ENCODE data around the gene AHRR.
A peak's percentile ranks its signal among the peaks of the same experiment; 100 is the strongest.
"Not testable (repeated sequence)": the region's sequence is repeated elsewhere in the genome, so short reads cannot be mapped to it uniquely, and the experiment has no call there.

The AHRR gene

DNA sequence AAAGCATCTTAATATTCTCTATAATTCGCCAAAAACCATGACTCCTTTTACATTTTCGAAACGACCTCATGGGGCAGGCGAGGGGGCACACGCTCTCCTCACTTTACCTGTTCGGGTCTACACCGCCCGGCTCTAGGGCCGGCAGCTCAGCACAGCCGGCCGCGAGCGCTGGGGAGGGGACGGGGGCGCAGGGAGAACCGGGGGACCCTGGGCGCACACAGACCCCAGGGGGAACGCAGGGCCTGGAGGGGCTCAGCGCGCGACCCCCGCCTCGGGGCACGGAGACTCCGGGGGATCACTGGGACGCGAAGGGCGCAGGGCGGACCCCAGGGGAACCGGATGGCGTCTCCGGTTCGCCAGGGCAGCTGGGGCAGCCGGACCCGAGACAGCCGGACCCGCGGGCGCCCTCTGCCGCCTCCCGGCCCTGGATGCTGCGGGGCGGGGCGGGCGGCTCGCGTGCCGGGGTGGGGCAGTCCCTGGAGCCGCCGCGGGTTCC is at the start of gene AHRR:
AHRR (plus strand) TSS at position 485 of the 496 bp plus-strand sequence. CDS start 22,189 bp downstream, outside the sequence.
- H3K4me3 ChIP-seq = peak within 1 kb of the TSS; percentile 36 to 52 (median 47)
- H3K27ac ChIP-seq = peak within 1 kb of the TSS in 18 of 21 experiments; percentile 24 to 88 (median 64)

GRCh38 chr5:271828-272167 is 49.7 kb upstream of the AHRR start:
- peak overlapping the region; percentile 59 to 99 (median 93) for H3K4me3 ChIP-seq
- H3K27ac ChIP-seq = peak overlapping the region; percentile 87 to 99 (median 96)

DNA sequence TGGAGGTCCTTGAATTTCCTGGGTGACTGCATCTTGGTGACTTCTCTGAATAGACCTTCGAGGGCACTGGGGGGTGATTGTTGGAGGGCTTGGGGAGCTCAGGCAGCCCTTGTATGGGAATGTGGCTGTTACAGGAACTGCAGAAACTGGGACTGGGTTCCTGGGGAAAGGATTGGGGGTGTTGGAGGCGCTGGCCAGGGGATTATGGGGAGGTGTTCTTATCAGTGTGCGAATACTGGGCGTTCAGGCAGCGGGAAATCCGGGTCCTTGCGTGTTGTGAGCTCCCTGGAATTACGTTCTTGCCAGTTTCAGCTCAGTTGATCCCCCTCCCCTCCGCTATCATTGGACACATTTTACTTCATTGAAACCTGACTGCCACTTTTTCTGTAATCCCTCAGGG is 48.4 kb upstream of the AHRR start:
- peak overlapping the region in 2 of 7 experiments; percentile 91 to 93 for H3K4me3 ChIP-seq
- peak overlapping the region in 1 of 21 experiments; percentile 59 for H3K27ac ChIP-seq

DNA sequence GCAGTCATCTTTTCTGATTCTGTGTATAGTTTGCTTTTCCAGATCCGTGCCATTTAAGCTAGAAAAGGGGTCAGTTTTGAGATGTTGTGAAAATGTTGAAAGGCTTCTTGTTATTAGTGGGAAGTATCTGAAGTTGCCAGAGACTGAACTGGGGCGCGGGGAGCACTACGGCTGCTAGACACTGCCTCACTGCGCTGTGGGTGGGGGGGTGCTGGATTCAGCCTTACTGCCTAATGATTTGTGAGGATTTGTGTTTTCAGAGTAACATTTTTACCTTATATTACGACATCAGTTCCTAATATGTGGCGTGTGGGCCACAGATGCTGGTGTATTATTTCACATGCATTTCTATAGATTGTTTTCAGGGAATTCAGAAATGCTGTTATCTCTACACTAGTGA is 48.0 kb upstream of the AHRR start:
- peak overlapping the region in 1 of 21 experiments; percentile 59 for H3K27ac ChIP-seq

GRCh38 chr5:274346-274745 is 47.2 kb upstream of the AHRR start:
- not testable (repeated sequence) for H3K4me3 ChIP-seq, H3K27ac ChIP-seq

More for the DNA sequence above, 48.0 kb upstream of the AHRR start:
- H3K4me3 ChIP-seq = not testable (repeated sequence)

DNA sequence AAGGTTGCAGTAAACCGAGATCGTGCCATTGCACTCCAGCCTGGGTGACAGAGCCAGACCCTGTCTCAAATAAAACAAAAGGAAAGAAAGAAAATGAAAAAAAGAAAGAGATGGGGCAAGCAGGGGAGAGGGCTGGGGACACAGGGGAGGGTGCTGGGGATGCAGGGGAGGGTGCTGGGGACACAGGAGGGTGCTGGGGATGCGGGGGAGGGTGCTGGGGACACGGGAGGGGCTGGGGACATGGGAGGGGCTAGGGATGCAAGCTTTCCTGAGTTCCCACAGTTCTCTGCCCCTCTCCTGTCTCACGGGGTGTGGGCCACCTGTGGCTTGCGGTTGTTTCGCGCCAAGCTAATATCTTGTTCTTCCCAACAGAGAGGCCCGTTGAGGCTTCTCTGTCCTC is 42.9 kb upstream of the AHRR start:
- Histone ChIP-seq H3K4me3 (no peak overlapping the region), H3K27ac (no peak overlapping the region)

- H3K4me3 ChIP-seq, H3K27ac ChIP-seq: not testable (repeated sequence)
Observed at GRCh38 chr5:279051-279665, 42.4 kb upstream of the AHRR start.

- Histone ChIP-seq H3K27ac (no peak overlapping the region), H3K4me3 (no peak overlapping the region)
Observed at GRCh38 chr5:285991-286557, 35.4 kb upstream of the AHRR start.

- H3K27ac ChIP-seq, H3K4me3 ChIP-seq: not testable (repeated sequence)
Observed at GRCh38 chr5:290200-290599, 31.3 kb upstream of the AHRR start.

- not testable (repeated sequence) for H3K4me3 ChIP-seq, H3K27ac ChIP-seq
Observed at GRCh38 chr5:291345-291744, 30.2 kb upstream of the AHRR start.

GRCh38 chr5:294788-295187 is 26.7 kb upstream of the AHRR start:
- H3K4me3 ChIP-seq, H3K27ac ChIP-seq: not testable (repeated sequence)

DNA sequence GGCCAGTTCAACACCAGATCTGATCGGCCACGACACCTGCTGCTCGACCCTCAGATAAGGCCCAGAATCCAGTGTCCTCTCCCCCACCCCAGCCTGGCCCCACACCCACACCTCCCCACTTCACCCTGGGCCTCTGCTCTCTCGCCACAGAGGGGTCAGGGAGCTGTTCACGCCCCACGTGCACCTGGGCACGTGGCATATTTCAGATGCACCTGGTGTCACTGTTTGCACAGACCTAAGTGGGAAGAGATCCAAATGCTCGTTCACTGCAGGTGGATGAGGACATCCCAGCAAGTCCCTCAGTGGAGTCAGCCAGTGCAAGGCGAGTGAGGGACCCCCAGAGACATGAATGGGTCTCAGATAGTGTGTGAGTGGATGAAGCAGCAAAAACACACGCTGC is 25.3 kb upstream of the AHRR start:
- H3K27ac ChIP-seq = not testable (repeated sequence)

GRCh38 chr5:296954-297353 is 24.6 kb upstream of the AHRR start:
- H3K27ac ChIP-seq, H3K4me3 ChIP-seq: not testable (repeated sequence)

More for the DNA sequence above, 25.3 kb upstream of the AHRR start:
- H3K4me3 ChIP-seq = not testable (repeated sequence)

DNA sequence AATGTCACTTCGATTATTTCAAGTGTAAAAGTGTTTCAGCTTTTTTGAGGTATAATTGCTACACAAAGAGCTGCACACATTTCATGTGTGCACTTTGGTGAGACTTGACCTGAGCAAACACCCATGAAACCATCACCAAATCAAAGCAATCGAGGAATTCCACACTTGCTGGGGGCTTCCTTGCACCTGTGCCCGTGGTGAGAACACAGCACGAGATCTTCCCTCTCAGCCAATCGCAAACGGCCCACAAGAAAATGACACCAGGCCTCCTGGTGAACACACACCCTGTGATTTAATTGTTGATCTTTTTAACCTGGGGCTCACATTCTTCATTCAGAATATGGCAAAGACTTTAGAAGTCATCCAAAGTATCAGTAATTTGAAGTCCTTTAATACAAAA is 24.1 kb upstream of the AHRR start:
- H3K4me3 ChIP-seq, H3K27ac ChIP-seq: not testable (repeated sequence)

DNA sequence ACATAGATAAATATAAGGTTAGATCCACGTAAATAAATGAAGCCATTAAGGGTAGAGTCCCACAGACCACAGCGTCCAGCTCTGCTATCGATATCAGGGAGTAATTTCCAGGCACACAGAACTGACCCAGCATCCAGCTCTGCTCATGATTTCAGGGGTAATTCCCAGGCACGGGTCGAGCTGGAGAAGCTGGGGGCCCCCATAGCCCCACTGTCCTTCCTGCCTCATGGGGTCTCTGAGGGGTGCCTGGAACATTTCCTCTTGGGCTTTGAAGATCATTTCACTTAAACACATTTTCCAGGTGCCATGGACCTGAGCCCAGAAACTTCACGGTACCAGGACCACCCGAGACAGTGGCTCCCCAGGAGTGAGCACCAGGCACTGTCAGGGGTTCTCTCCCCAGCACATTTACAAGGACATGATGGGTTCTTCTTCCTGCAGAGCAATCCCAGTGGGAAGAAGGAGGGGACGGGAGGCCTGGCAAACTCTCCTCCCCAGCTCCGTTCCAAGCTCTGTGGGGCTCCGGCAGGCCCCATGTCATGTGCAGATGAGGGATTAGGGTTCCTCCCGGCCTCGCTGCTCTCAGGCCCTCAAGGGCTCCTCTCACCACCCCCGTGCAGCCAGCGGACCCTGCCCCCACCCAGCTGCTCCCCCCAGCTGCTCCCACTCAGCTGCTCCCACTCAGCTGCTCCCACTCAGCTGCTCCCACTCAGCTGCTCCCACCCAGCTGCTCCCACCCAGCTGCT is 23.4 kb upstream of the AHRR start:
- H3K4me3 ChIP-seq, H3K27ac ChIP-seq: not testable (repeated sequence)

DNA sequence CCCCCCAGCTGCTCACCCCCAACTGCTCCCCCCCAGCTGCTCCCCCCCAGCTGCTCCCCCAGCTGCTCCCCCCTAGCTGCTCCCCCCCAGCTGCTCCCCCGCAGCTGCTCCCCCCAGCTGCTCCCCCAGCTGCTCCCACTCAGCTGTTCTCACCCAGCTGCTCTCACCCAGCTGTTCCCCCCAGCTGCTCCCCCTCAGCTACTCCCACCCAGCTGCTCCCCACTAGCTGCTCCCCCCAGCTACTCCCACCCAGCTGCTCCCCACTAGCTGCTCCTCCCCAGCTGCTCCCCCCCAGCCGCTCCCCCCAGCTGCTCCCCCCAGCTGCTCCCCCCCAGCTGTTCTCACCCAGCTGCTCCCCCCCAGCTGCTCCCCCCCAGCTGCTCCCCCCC is 22.8 kb upstream of the AHRR start:
- no peak overlapping the region for H3K4me3 ChIP-seq
- H3K27ac ChIP-seq = no peak overlapping the region

- not testable (repeated sequence) for H3K27ac ChIP-seq, H3K4me3 ChIP-seq
Observed at GRCh38 chr5:299921-300320, 21.6 kb upstream of the AHRR start.

- not testable (repeated sequence) for H3K4me3 ChIP-seq, H3K27ac ChIP-seq
Observed at GRCh38 chr5:300691-301435, 20.7 kb upstream of the AHRR start.

DNA sequence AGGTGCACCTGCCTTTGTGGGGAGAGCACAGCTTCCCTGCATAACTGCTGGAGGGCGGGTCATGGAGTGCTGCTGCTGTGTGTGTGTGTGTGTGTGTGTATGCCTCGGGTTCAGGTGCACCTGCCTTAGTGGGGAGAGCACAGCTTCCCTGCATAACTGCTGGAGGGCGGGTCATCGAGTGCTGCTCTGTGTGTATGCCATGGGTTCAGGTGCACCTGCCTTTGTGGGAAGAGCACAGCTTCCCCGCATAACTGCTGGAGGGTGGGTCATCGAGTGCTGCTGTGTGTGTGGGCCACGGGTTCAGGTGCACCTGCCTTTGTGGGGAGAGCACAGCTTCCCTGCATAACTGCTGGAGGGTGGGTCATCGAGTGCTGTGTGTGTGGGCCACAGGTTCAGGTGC is 19.1 kb upstream of the AHRR start:
- H3K27ac ChIP-seq, H3K4me3 ChIP-seq: not testable (repeated sequence)

DNA sequence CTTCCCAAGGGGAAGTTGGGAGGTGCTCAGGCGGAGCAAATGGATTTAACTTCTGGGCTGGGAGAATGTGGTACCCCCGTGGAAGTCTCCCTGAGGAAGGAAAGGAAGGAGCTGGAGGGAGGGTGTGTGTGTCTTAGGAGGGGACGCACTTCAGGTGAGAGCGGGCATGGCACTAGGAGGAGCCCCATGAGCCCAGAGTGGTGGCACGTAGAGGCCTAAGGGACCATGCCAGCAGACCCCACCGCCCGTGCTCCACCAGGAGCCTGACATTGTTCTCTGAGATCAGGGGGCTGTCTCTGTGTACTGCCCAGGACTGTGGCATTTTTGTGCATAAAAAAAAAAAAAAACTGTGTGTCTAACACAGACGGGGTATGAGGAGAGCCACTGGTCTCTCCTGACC is 18.5 kb upstream of the AHRR start:
- no peak overlapping the region for H3K27ac ChIP-seq

More for the DNA sequence above, 18.5 kb upstream of the AHRR start:
- no peak overlapping the region for H3K4me3 ChIP-seq
